Endothelial cell of umbilical vein (primary cell): ENCODE data around the gene TMEFF1. TPM values are rescaled to one million over a fixed set of nuclear protein-coding genes. Genes with fewer than 3 reads are reported as not detected.

ENCODE experiments used
- BruUV-seq: library from RNA; stranded (reverse); fragments of 400-500 nt; replicated peaks from 2 replicates; lab custom pipeline; 2021; lab: Mats Ljungman, UMichigan
- CTCF ChIA-PET: fragments of 300-600, 350-600 bp; sonication (Branson Sonifier 250); formaldehyde crosslinking; loops from one replicate; lab custom pipeline; 2021; ENCODE audit warnings: antibody characterized with exemption, inconsistent platforms; lab: Charles Lee
- POLR2A ChIA-PET: fragments of 300-600, 350-600 bp; sonication (Branson Sonifier 250); formaldehyde crosslinking; loops from one replicate; lab custom pipeline; 2021; ENCODE audit warnings: antibody characterized with exemption, inconsistent platforms; lab: Charles Lee
- DNase-seq: peaks from one replicate; pipeline ENCODE4 v3.0.0-alpha.2; 2011; ENCODE audit warnings: low read depth, low spot score
- FAIRE-seq: peaks from 2 replicates; lab custom pipeline; 2011; peaks lifted over from hg19 to GRCh38; lab: Jason Lieb, UNC
- H2AFZ ChIP-seq: 2 replicates; pipeline ENCODE4 v1.6.0; 2012; ENCODE audit warnings: low read depth, low read length, control low read depth, inconsistent platforms
- H3K27ac ChIP-seq: 2 replicates; pipeline ENCODE4 v1.5.1; 2011; ENCODE audit warnings: low read depth, mild to moderate bottlenecking, control low read depth, low read length, moderate library complexity; ENCODE audit not compliant: insufficient read depth
- H3K27me3 ChIP-seq, 2 experiments: 2 replicates each; pipeline versions ENCODE4 v1.6.0 to v1.6.1; 2011; ENCODE audit warnings: low read length in 2 of 2, mixed read lengths in 1 of 2; ENCODE audit not compliant: control insufficient read depth in 2 of 2, insufficient read depth in 2 of 2
- H3K36me3 ChIP-seq, 2 experiments: 2 replicates in 1 of 2; 3 replicates in 1 of 2; pipeline ENCODE4 v1.5.1; 2011; ENCODE audit warnings: low read length in 2 of 2, mild to moderate bottlenecking in 1 of 2, moderate library complexity in 1 of 2; ENCODE audit not compliant: control insufficient read depth in 2 of 2, insufficient read depth in 2 of 2; ENCODE audit errors: extremely low read depth in 1 of 2
- H3K4me1 ChIP-seq: 3 replicates; pipeline ENCODE4 v1.5.1; 2011; ENCODE audit warnings: mild to moderate bottlenecking, low read length; ENCODE audit not compliant: control insufficient read depth, insufficient read depth; ENCODE audit errors: extremely low read depth
- H3K4me2 ChIP-seq: 2 replicates; pipeline ENCODE4 v1.6.1; 2011; ENCODE audit warnings: low read length, control low read depth, mixed read lengths; ENCODE audit not compliant: insufficient read depth
- H3K4me3 ChIP-seq, 3 experiments: fragments of 200-600 bp in 1 of 3; sonication (generic), shearing (Covaris generic) in 1 of 3; replicated peaks in 1 of 3; 2 replicates each; pipeline ENCODE4 v1.5.1; 2011 to 2016; ENCODE audit warnings: control low read depth in 3 of 3, low read length in 3 of 3, mild to moderate bottlenecking in 2 of 3, inconsistent platforms in 1 of 3, low read depth in 1 of 3, moderate library complexity in 1 of 3; ENCODE audit not compliant: insufficient read depth in 1 of 3
- H3K79me2 ChIP-seq: 2 replicates; pipeline ENCODE4 v1.6.0; 2012; ENCODE audit warnings: low read length, inconsistent platforms; ENCODE audit not compliant: control insufficient read depth, insufficient read depth
- H3K9ac ChIP-seq: replicated peaks from 2 replicates; pipeline ENCODE3; 2011; ENCODE audit warnings: low read length, control low read depth; ENCODE audit not compliant: insufficient read depth; ENCODE audit errors: extremely low read depth
- H3K9me1 ChIP-seq: replicated peaks from 3 replicates; pipeline ENCODE4 v1.6.0; 2011; ENCODE audit warnings: mild to moderate bottlenecking, low read length; ENCODE audit not compliant: control insufficient read depth, insufficient read depth; ENCODE audit errors: extremely low read depth
- H3K9me3 ChIP-seq: replicated peaks from 2 replicates; pipeline ENCODE4 v1.5.1; 2012; ENCODE audit warnings: low read length, inconsistent platforms; ENCODE audit not compliant: control insufficient read depth, insufficient read depth
- H4K20me1 ChIP-seq: replicated peaks from 2 replicates; pipeline ENCODE3; 2011; ENCODE audit warnings: mild to moderate bottlenecking, low read length; ENCODE audit not compliant: control insufficient read depth, insufficient read depth; ENCODE audit errors: extremely low read depth
- CTCF ChIP-seq, 2 donors: IDR thresholded peaks; 1 replicate in 1 of 2; 2 replicates in 1 of 2; pipeline ENCODE4 v1.5.1; 2011; ENCODE audit warnings: low read length in 2 of 2, mild to moderate bottlenecking in 2 of 2, moderate library complexity in 2 of 2, control low read depth in 1 of 2, inconsistent platforms in 1 of 2, low read depth in 1 of 2; ENCODE audit not compliant: insufficient read depth in 1 of 2; ENCODE audit errors: extremely low read depth in 1 of 2
- EZH2 ChIP-seq: IDR thresholded peaks from 2 replicates; pipeline ENCODE4 v1.6.1; 2012; ENCODE audit warnings: borderline replicate concordance, low read depth, mild to moderate bottlenecking, moderate library complexity, low read length, inconsistent platforms; ENCODE audit not compliant: severe bottlenecking
- FOS ChIP-seq: IDR thresholded peaks from 2 replicates; pipeline ENCODE4 v1.6.1; 2011; ENCODE audit warnings: mild to moderate bottlenecking, low read length, moderate library complexity, borderline replicate concordance; ENCODE audit not compliant: insufficient read depth
- GATA2 ChIP-seq: IDR thresholded peaks from 2 replicates; pipeline ENCODE4 v1.7.0; 2011; ENCODE audit warnings: low read depth, mild to moderate bottlenecking, moderate library complexity, mixed read lengths, low read length; ENCODE audit not compliant: insufficient read length, insufficient read depth
- JUN ChIP-seq: IDR thresholded peaks from 2 replicates; pipeline ENCODE4 v1.6.1; 2011; ENCODE audit warnings: borderline replicate concordance, low read depth; ENCODE audit not compliant: insufficient read length, insufficient read depth
- MAX ChIP-seq: IDR thresholded peaks from 2 replicates; pipeline ENCODE4 v1.6.1; 2011; ENCODE audit not compliant: insufficient read depth, insufficient read length
- MYC ChIP-seq: IDR thresholded peaks from one replicate; pipeline ENCODE4 v1.6.1; 2011; ENCODE audit warnings: mild to moderate bottlenecking, low read depth, low read length
- POLR2A ChIP-seq: IDR thresholded peaks from 2 replicates; pipeline ENCODE4 v1.6.1; 2012; ENCODE audit warnings: low read depth, mild to moderate bottlenecking, control low read depth, low read length
- POLR2AphosphoS5 ChIP-seq: IDR thresholded peaks from 2 replicates; pipeline ENCODE4 v1.6.1; 2012; ENCODE audit warnings: low read depth, mild to moderate bottlenecking, control low read depth, low read length, moderate library complexity; ENCODE audit not compliant: insufficient read depth
- dilution Hi-C: fragments of 300-500 bp; cut with MboI; formaldehyde crosslinking; loops from one replicate; pipeline ENCODE4 v1.15.0; 2019; ENCODE audit warnings: low sequenced_read_pairs; ENCODE audit not compliant: extremely low pct_ligation_motif_present
- intact Hi-C: fragments of 100-400 bp; cut with micrococcal nuclease; formaldehyde crosslinking; loops from one replicate; pipeline ENCODE4 v1.10.0; 2022
- polyA plus RNA-seq, 4 experiments: library from polyadenylated mRNA; depleted of rRNA in 3 of 4; stranded (reverse) in 3 of 4; unstranded in 1 of 4; fragments of >200 nt; gene quantifications; 2 replicates each; pipeline versions ENCODE4 v1.2.1 to v1.2.3, GENCODE V29; 2011 to 2012; ENCODE audit warnings: missing spikeins in 1 of 4
- total RNA-seq: library from RNA; stranded (reverse); gene quantifications from 2 replicates; pipeline ENCODE4 v1.2.3, GENCODE V29; 2021

Gene TMEFF1
- total and polyA plus RNA-seq, 2 donors (not counting 3 experiments of a cell fraction or from before 2014, with no cell fraction given): 3.0 to 14.6 TPM

- Histone ChIP-seq H3K9me3 (no peaks in the 10 kb centered on the region), H3K9ac (no peak overlapping the region), H3K4me2 (no peak overlapping the region), H3K27ac (no peak overlapping the region), H3K4me1 (no peaks in the 10 kb centered on the region), H3K4me3 (no peak overlapping the region), H2AFZ (no peak overlapping the region), H3K79me2 (no peaks in the 10 kb centered on the region), H3K27me3 (no peaks in the 10 kb centered on the region), H3K9me1 (no peaks in the 10 kb centered on the region), H4K20me1 (no peaks in the 10 kb centered on the region), H3K36me3 (no peaks in the 10 kb centered on the region)
- no peak for TF ChIP-seq MYC
- TF ChIP-seq EZH2: no peak
- no peak for TF ChIP-seq CTCF (IDR thresholded peaks at IDR 0.05; ENCODE audit: extremely low read depth in 1 of 2, insufficient read depth in 1 of 2, low read depth in 1 of 2, low read length in 2 of 2)
- TF ChIP-seq JUN: no peak
- TF ChIP-seq POLR2A: no peak
- no TSS peak for BruUV-seq
- POLR2A ChIA-PET: interaction anchor here (0.6 kb wide), 1 partner anchor 1842 kb away, joined by 3 read pairs; no protein-coding TSS in a partner anchor
- intact Hi-C loops: no loop called here
- FAIRE-seq (no peak), DNase-seq (no peak)
- dilution Hi-C loops: no loop called here
- CTCF ChIA-PET: interaction anchor here (0.6 to 2.0 kb wide), 2 partner anchors 31 to 34 kb away, joined by 4 read pairs; no protein-coding TSS in a partner anchor
These were observed 82.5 kb downstream of the TMEFF1 start for GRCh38 chr9:100555471-100555870.

GRCh38 chr9:100557053-100557452 is 84.1 kb downstream of the TMEFF1 start:
- no peak for FAIRE-seq
- ChIA-PET CTCF (no interaction called here), POLR2A (no interaction called here)

More at GRCh38 chr9:100557053-100557452, 84.1 kb downstream of the TMEFF1 start:
- BruUV-seq: no TSS peak
- Histone ChIP-seq H3K79me2 (no peaks in the 10 kb centered on the region), H3K27ac (no peak overlapping the region), H4K20me1 (no peaks in the 10 kb centered on the region), H3K9me1 (no peaks in the 10 kb centered on the region), H3K27me3 (no peaks in the 10 kb centered on the region), H3K4me3 (no peak overlapping the region), H3K4me2 (no peak overlapping the region), H3K36me3 (peaks cover 0 to 2% of the 10 kb centered on the region in 2 experiments), H3K9ac (no peak overlapping the region), H3K4me1 (no peaks in the 10 kb centered on the region), H2AFZ (no peak overlapping the region), H3K9me3 (no peaks in the 10 kb centered on the region)
- intact Hi-C loops: no loop called here
- dilution Hi-C loops: no loop called here
- TF ChIP-seq MYC: no peak
- no peak for TF ChIP-seq EZH2
- TF ChIP-seq GATA2: no peak
- TF ChIP-seq POLR2A: no peak
- TF ChIP-seq POLR2AphosphoS5: no peak
- TF ChIP-seq FOS: no peak
- no peak for TF ChIP-seq MAX
- no peak for TF ChIP-seq JUN
- TF ChIP-seq CTCF (IDR thresholded peaks at IDR 0.05; ENCODE audit: extremely low read depth in 1 of 2, insufficient read depth in 1 of 2, low read depth in 1 of 2, low read length in 2 of 2): no peak
- no peak for DNase-seq
